ENCODE data around the gene LIFR. TPM values are rescaled to one million over a fixed set of nuclear protein-coding genes. Genes with fewer than 3 reads are reported as not detected.

Gene LIFR
- total RNA-seq, 1 experiment from 2014 or later: 7.8 TPM

- Histone ChIP-seq H3K4me1 (ENCODE audit: insufficient read depth, low read length) (no peaks in the 10 kb centered on the region), H2BK15ac (ENCODE audit: low read depth, low read length) (no peak overlapping the region), H2BK20ac (ENCODE audit: low read depth, low read length, poor library complexity, severe bottlenecking) (no peak overlapping the region), H3K4me2 (ENCODE audit: insufficient read depth, insufficient read length, low read length) (no peak overlapping the region), H3K56ac (ENCODE audit: insufficient read length, low read depth, low read length) (no peak overlapping the region), H3K79me2 (ENCODE audit: insufficient read depth, low read length) (no peaks in the 10 kb centered on the region), H3K18ac (ENCODE audit: insufficient read length, low read depth, low read length) (no peak overlapping the region), H3K23ac (ENCODE audit: insufficient read length, low read depth, low read length) (no peak overlapping the region), H2BK12ac (ENCODE audit: insufficient read length, low read depth, low read length) (no peak overlapping the region), H3K27me3 (ENCODE audit: insufficient read depth, low read length) (no peaks in the 10 kb centered on the region), H2BK5ac (ENCODE audit: insufficient read length, low read length) (no peak overlapping the region), H3K9ac (ENCODE audit: extremely low read depth, insufficient read length, low read length) (no peak overlapping the region), H4K8ac (replicated peaks; ENCODE audit: insufficient read length, low read depth, low read length) (no peak overlapping the region), H3K14ac (ENCODE audit: insufficient read depth, low read length) (no peak overlapping the region), H3K4ac (ENCODE audit: low read depth, low read length) (no peak overlapping the region), H3K9me3 (ENCODE audit: control insufficient read depth, low read depth, low read length) (no peaks in the 10 kb centered on the region), H2BK120ac (ENCODE audit: low read depth, low read length, poor library complexity, severe bottlenecking) (no peak overlapping the region), H2AFZ (ENCODE audit: low read length) (no peak overlapping the region), H3K23me2 (ENCODE audit: insufficient read length, low read depth, low read length, poor library complexity, severe bottlenecking) (no peaks in the 10 kb centered on the region), H3K79me1 (ENCODE audit: insufficient read depth, low read depth, low read length, poor library complexity, severe bottlenecking) (no peaks in the 10 kb centered on the region), H4K91ac (ENCODE audit: insufficient read length, low read depth, low read length) (no peak overlapping the region), H4K20me1 (ENCODE audit: control insufficient read depth, insufficient read depth, insufficient read length) (no peaks in the 10 kb centered on the region), H3K27ac (ENCODE audit: insufficient read length, low read depth, low read length) (no peak overlapping the region), H3T11ph (ENCODE audit: low read length) (no peak overlapping the region), H2AK5ac (ENCODE audit: insufficient read length, low read length) (no peak overlapping the region), H4K5ac (ENCODE audit: insufficient read length, low read depth, low read length) (no peak overlapping the region)
- no peak overlapping the region for H3K4me3 Mint-ChIP-seq
- peaks cover 8% of the 10 kb centered on the region for H3K27me3 Mint-ChIP-seq (ENCODE audit: low read depth)
- DNase-seq: no peak
- no CpG with 5 or more reads among the region's 5 CpGs for WGBS (ENCODE audit: extremely low coverage, insufficient read length, low lambda C conversion rate)
- no peaks in the 10 kb centered on the region for H3K36me3 Mint-ChIP-seq (ENCODE audit: insufficient read depth in 1 of 3, low read depth in 3 of 3)
- no peak overlapping the region for H3K27ac Mint-ChIP-seq
- H3K9me3 Mint-ChIP-seq: no peaks in the 10 kb centered on the region
- no peak for TF ChIP-seq CTCF (conservative IDR thresholded peaks at IDR 0.05)
- H3K4me1 Mint-ChIP-seq: peaks cover 0 to 4% of the 10 kb centered on the region in 2 experiments; a peak in 2 of 4 replicates
Observed at GRCh38 chr5:38582293-38582974, 26.0 kb upstream of the LIFR start.

All from H9 (cell line).